NCI-H2081 treated with DMSO at 0.1 percent for 48 hours (cell line): ENCODE data around the gene OPCML.

Experiments used
- DNase-seq: peaks from one replicate; lab custom pipeline; 2025; lab: John Stamatoyannopoulos, UW

The OPCML gene

GRCh38 chr11:133175103-133175502 lies 357.2 kb downstream of the OPCML start:
- DNase-seq: no peak

GRCh38 chr11:133173810-133174412 lies 358.4 kb downstream of the OPCML start:
- DNase-seq: no peak

- DNase-seq: no peak
These were observed 360.0 kb downstream of the OPCML start for GRCh38 chr11:133172349-133172748.

GRCh38 chr11:133171374-133171773 lies 360.9 kb downstream of the OPCML start:
- DNase-seq: no peak

GRCh38 chr11:133168016-133168415 lies 364.3 kb downstream of the OPCML start:
- DNase-seq: no peak

- DNase-seq: no peak
These were observed 365.6 kb downstream of the OPCML start for GRCh38 chr11:133166662-133167061.

- no peak for DNase-seq
These were observed 367.3 kb downstream of the OPCML start for GRCh38 chr11:133164986-133165385.

GRCh38 chr11:133163463-133164419 lies 368.6 kb downstream of the OPCML start:
- DNase-seq: peak; percentile 32

- DNase-seq: no peak
These were observed 370.1 kb downstream of the OPCML start for GRCh38 chr11:133162227-133162626.

GRCh38 chr11:133160754-133161153 lies 371.5 kb downstream of the OPCML start:
- no peak for DNase-seq

GRCh38 chr11:133156986-133157745 lies 375.1 kb downstream of the OPCML start:
- DNase-seq: no peak

GRCh38 chr11:133154781-133155180 lies 377.5 kb downstream of the OPCML start:
- DNase-seq: no peak

- DNase-seq: no peak
These were observed 378.2 kb downstream of the OPCML start for GRCh38 chr11:133154076-133154475.

GRCh38 chr11:133153031-133153430 lies 379.3 kb downstream of the OPCML start:
- DNase-seq: no peak

GRCh38 chr11:133149698-133150097 lies 382.6 kb downstream of the OPCML start:
- DNase-seq: no peak

- DNase-seq: no peak
These were observed 384.7 kb downstream of the OPCML start for GRCh38 chr11:133147625-133148024.

- no peak for DNase-seq
These were observed 385.5 kb downstream of the OPCML start for GRCh38 chr11:133146697-133147306.

- DNase-seq: no peak
These were observed 394.4 kb downstream of the OPCML start for GRCh38 chr11:133137939-133138338.

- DNase-seq: no peak
These were observed 395.0 kb downstream of the OPCML start for GRCh38 chr11:133137270-133137669.

GRCh38 chr11:133136376-133136775 lies 395.9 kb downstream of the OPCML start:
- no peak for DNase-seq

- peak; percentile 22 for DNase-seq
These were observed 397.8 kb downstream of the OPCML start for GRCh38 chr11:133134314-133135173.
